Upper lobe of left lung (tissue), 4 donors: ENCODE results near the gene ZNF785.

Experiments used
- CTCF ChIP-seq, 6 experiments: fragments of 450-650 bp in 4 of 6; fragments of 200-600 bp in 2 of 6; sonication (generic) in 2 of 6; IDR thresholded peaks; one replicate each; pipeline ENCODE4 v1.5.1; 2016 to 2019; ENCODE audit warnings: antibody characterized with exemption in 6 of 6
- POLR2AphosphoS5 ChIP-seq, 2 donors: sonication (generic); formaldehyde crosslinking; IDR thresholded peaks; one replicate each; pipeline ENCODE4 v1.5.1; 2017; ENCODE audit warnings: antibody characterized with exemption in 2 of 2

- TF ChIP-seq POLR2AphosphoS5 (IDR thresholded peaks at IDR 0.05) (no peak), CTCF (IDR thresholded peaks at IDR 0.05) (no peak)
Measured at GRCh38 chr16:30553393-30553899, 32.1 kb downstream of the ZNF785 start.
